ENCODE measurements around the gene RRM2.
"Not testable (repeated sequence)": the region's sequence is repeated elsewhere in the genome, so short reads cannot be mapped to it uniquely, and the experiment has no call there.

The RRM2 gene

GRCh38 chr2:10135296-10136089 is 13.0 kb downstream of the RRM2 start:
- DNase-seq: peak; percentile 51

- DNase-seq: peak; percentile 32
These were observed 13.8 kb downstream of the RRM2 start for GRCh38 chr2:10136101-10136934.

DNA sequence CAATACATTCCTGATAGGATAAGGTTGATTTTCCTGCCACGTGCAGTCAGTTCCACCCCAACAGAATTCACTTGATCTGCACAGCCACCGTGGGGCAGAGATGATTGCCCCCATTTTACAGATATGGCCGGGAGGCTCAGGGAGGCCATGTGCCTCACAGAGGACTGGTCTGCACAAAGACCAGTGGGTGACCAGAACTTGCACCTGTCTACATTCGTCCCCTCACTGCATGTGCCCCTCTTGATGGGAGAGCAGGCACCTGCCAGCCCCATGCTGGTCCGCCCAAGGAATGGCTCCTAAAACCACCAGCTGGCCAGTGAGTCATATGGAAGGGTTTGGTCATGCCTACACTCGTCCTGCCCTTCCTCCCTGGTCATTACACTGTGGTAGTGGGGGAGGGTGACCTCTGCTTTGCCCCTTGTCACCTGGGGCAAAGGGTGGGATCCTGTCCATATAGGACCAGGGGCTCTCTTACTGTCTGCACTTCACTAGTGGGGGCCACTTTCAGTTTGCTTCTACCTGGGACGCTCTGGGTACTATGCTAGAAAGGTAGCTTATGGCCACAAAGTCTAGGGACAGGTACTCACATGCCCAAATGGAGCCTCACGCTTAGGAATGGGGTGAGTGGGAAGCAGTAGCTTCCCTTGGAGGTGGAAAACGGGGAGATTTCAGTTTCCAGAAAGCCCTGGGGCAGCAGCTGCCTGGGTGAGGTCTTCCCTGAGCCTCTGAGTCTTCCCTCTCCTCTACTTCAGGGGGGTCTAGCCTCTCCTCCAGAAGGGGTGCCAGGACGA is 14.7 kb downstream of the RRM2 start:
- DNase-seq: peak; percentile 46

DNA sequence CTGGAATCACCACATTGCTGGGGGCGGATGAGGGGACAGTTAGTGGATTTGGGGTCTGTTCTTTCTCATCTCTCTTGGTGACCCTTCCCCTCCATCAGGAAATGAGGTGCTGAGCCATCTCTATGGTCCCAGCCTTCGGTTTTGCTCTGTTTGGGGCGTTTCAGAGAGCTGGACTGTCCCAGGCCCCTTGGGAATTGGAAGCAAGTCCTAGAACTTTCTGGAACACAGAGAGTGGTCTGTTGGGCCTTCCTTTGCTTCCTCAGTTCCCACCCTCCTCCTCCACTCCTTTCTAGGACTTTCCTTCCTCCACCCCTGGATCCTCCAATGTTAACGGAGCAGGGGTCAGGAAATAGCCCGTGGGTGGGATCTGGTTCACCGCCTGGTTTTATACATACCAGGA is 17.0 kb downstream of the RRM2 start:
- no peak for DNase-seq

DNA sequence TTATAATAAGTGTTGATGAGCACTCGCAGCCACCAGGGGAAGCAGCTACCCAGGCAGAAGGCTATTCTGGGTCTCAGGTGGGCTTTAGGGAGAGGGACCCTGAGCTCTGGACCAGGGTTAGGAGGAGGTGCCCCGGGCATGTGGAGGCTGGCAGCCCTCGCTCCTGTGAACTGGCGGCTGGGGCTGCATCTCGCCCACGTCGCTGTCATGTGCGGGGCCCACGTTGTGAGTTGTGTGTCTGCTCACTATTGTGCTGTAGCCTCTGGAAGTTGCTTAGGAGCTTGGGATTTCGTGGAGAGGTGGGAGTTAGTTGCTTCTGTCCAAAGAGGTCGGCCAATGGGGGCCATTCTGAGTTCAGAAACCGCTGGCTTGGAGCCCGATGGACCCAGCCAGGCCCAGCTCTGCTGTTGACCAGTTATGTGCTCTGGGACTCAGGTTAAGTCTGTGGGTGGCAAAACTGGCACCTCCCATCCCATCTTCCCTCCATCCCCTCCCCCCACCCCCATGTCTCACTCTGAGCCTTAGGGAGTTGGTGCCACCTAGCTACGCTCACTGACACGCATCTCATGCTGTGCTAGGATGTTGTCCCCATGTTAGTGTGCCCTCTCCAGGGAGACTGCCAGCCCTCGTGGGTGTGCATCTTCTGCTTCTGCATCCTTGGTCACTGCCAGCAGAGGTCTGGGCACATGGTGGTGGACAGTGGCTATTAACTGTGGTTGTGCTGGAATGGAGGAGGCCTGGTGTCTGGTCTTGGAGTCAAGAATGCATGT is 18.5 kb downstream of the RRM2 start:
- no peak for DNase-seq

DNA sequence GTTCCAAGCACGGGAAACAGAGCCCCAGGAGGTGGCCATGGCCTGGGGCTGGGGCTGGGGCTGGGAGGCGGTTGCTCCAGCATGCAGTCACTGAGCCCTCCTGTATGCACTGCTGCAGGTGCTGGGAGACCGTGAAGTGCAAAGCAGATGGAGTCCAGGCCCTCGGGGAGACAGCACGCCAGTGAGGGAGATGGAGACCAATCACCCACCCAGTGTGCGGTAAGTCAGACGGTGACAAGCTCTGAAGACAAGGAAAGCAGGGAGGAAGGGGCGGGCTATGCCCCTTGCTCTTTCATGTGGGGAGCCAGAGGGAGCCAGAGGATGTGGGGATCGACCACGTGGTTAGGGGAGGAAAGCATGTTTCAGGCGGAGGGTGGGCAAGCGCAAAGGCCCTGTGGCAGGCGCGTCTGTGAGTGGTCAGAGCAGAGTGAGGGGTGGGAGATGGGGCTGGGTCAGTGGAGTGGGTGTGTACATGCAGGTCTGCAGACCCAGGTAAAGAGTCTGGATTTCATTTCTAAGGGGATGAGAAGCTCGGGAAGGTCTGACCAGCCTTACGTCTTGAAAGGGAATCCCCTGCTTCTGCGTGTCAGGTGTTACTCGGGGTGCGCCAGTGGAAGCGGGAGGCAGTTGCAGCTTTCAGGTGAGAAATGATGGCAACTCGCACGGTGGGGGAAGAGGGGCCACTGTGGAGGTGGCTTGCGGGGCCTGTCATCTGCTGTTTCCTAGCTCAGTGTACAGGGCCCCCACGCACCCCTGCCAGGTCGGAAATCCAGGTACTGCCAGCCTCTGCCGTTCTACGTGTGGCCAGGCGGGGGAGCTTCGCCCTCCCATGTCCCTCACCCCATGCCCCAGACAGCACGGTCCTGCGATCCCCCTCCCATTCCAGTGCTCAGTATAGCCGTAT is 19.4 kb downstream of the RRM2 start:
- no peak for DNase-seq

GRCh38 chr2:10142640-10142965 is 20.1 kb downstream of the RRM2 start:
- DNase-seq: no peak

DNA sequence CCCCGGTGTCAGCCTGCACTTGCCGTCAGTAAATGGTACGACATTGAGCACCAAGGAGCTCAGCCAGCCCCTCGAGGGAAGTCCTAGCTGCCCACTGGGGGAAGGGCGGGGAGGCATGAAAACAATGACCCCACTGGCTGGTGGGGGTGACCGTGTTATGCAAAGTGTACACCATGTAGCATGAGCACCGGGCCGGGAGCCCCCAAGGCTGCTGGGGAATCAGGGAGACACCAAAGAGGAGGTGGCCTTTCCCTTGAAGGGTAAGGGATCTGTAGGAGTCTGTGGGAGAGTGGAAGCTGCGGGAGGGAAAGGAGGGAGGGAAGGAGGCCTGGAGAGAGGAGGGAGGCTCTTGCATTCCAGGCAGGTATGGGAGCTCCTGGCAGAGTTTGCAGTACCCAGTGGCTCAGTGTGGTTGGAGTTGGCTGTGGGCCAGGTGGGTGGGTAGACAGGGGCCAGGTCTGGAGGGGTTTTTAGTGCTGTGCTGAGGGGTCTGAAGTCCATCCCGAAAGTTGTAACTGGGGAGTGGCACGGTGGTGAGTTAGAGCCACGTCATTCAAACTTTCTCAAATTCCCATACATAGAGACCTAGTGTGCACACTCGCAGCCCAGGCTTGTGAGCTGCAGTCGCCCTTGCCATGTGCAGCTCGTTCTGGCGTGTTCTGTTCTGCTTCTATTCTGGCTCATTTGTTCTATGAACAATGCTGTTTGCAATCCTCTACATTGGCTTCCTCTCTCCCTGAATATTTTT is 22.4 kb downstream of the RRM2 start:
- DNase-seq: no peak

GRCh38 chr2:10145519-10146357 is 23.2 kb downstream of the RRM2 start:
- no peak for DNase-seq

DNA sequence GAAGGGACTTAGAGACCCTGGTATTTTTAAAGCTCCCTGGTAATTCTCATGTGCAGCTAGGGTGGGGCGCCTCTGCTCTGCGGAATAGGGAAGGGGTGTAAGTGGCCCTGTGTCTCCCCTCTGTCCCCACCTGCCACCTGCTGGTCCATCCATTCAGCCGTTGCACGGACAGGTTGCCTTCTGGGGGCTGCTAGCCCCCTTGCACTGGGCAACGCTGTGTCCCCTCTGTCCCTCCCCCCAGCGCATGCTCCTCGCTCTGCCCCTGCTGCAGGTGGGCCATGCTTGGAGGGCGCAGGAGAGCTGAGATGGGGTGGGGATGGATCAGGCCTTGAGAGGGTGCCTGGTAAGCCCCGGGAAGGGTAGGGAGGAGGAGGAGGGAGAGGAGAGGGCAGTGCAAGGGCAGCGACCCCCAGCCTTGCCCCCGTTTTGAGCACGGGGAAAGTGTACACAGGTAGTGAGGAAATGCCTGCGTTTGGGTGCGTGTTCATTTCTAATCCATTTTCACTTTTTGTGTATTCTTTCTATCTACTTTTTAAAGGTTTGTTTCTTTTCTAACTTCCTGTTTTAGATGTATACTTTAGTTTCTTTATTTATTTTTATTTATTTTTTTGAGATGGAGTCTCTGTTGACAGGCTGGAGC is 23.9 kb downstream of the RRM2 start:
- DNase-seq: no peak

GRCh38 chr2:10147050-10147660 is 24.6 kb downstream of the RRM2 start:
- DNase-seq: not testable (repeated sequence)

GRCh38 chr2:10148268-10148667 is 25.7 kb downstream of the RRM2 start:
- no peak for DNase-seq

GRCh38 chr2:10149635-10150034 is 27.1 kb downstream of the RRM2 start:
- DNase-seq: no peak

GRCh38 chr2:10150436-10150835 is 27.9 kb downstream of the RRM2 start:
- DNase-seq: no peak

- no peak for DNase-seq
These were observed 28.9 kb downstream of the RRM2 start for GRCh38 chr2:10151462-10151861.

DNA sequence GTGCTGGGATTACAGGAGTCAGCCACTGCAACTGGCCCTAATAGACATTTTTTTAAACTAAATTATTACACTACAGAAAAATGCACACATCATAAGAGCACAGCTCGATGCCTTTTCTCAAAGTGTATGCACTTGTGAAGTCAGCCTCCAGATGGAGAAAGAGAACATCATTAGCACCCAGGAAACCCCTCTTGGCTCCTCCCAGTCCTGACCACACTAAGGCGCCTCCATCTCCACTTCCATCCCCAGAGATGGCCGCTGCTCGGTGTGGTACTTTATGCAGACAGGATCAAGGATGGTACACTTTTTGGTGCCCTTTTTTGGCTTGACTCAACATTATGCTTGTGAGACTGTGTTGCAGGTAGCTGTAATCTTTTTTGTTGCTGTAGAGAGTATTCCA is 34.8 kb downstream of the RRM2 start:
- no peak for DNase-seq

- no peak for DNase-seq
These were observed 36.1 kb downstream of the RRM2 start for GRCh38 chr2:10158681-10159080.

DNA sequence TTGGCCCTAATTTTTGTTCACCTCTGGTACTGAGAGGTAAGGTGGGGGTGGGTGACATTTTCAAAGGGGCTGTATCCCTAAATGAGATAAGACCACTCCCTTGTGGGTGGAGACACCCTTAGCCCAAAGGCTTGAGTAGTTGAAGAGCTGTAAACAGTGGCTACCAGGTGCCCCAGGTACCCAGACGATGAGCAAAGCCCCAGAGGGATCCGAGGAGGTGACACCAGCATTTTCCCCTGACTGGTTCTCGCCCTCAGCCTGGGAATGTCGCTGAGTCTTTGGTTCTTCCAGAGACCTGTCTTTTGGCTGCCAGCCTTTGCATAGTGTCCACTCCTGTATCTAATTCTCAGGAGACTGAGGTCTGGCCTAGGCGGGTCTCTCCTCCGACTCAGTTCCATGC is 36.5 kb downstream of the RRM2 start:
- DNase-seq: no peak

- no peak for DNase-seq
These were observed 37.1 kb downstream of the RRM2 start for GRCh38 chr2:10159581-10160131.
